ENCODE measurements around the gene MSI1.

MSI1 gene

DNA sequence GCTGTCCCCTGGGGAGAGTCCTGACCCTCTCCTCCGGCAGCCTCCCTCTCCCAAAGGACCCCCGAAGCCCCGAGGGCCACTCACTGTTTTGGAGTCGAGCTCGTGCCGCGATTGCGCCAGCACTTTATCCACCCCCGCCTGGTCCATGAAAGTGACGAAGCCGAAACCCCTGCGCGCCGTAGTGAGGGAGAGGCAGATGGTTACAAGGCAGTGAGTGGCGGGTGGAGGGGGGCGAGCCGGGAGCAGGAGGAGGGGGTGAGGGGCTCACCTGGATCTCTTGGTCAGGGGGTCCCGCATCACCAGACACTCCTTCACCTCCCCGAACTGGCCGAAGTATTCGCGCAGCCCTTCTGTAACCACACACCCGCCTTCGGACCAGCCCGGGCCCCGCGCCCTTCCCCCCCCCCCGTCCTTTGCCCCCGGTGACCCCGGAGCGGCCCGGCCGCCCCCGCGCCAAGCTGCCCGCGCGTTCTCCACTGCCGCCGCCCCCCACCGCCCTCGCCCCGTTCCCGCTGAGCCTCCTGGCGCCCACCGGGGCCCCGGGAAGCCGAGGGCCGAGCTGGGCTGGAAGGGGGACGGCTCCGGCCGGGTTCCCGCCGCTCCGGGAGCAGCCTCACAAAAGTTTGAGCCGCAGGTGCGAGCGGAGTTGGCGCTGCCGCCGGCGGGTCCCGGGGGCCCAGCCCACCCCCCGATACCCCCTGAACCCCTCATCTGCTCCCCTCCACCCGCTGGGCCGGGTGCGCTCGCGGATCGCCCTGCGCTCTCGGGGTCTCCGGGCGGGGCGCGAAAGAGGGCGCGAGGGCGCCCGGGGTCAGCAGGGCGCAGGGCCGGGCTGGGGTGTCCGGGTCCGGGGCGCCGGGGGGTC lies 808 bp downstream of the MSI1 start:
- Mint-ChIP-seq H3K27ac (no peak overlapping the region), H3K36me3 (no peaks in the 10 kb centered on the region), H3K9me3 (no peaks in the 10 kb centered on the region), H3K4me3 (peak overlapping the region; percentile 56 to 57), H3K27me3 (peaks cover 64 to 87% of the 10 kb centered on the region in 2 donors), H3K4me1 (peaks cover 11 to 12% of the 10 kb centered on the region in 2 donors)
- DNase-seq (no peak), ATAC-seq (replicated peaks) (peak in 1 of 2 donors; percentile 44)

DNA sequence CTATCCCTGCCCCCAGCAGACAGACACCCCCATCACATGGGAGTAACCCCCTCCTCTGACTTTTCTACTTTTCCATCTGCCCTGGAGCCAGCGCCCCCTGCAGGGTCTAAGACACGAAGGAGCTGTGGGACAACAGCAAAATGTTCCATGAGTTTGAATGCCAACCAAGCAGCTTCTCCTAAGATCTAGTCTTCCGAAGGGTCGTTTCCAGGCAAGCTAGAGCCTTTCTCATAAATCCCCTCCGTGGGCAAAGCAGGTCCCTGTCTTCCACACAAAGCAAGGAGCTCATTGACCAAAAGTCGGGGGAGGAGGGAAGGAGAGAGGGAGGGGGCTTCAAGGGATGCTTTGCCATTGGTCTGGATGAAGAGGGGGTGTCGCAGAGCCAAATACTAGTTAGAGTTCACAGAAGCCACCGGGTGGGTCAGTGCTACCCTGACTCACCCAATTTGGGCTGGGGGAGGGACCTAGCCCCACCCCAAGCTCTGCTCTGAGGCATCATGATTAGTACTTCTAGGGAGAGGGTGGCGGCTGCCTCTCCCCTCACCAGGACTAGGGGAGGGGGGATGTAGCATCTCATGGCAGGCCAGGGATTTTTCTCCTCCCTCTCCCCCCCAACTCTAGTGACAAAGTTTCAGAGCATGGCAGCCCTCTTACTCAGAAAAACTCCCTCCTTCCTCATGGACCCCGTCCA lies 1.6 kb downstream of the MSI1 start:
- no peak overlapping the region for H3K27ac Mint-ChIP-seq
- H3K36me3 Mint-ChIP-seq = no peaks in the 10 kb centered on the region
- H3K4me1 Mint-ChIP-seq = peaks cover 12% of the 10 kb centered on the region in 2 donors
- ATAC-seq (replicated peaks) (no peak), DNase-seq (no peak)
- peak overlapping the region; percentile 56 to 57 for H3K4me3 Mint-ChIP-seq
- no peaks in the 10 kb centered on the region for H3K9me3 Mint-ChIP-seq
- H3K27me3 Mint-ChIP-seq = peaks cover 63 to 87% of the 10 kb centered on the region in 2 donors

DNA sequence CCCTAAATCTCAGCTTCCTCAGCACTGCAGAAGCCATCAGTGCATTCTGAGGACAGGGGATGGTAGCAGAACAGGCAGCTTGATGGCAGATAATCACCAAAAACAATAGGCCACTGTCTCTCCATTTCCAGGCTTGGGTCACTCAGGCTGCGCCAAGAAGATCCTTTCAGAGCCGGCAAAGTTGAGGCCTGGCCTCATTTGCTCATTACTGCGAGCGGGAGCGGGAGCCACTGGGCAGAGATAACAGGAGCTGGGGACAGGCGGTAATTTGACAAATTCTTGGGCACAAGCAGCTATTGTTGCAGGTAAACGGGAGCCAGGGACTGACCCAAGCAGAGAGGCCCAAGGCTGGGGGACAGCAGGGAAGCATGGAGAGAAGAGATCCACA lies 2.1 kb downstream of the MSI1 start:
- no peak for ATAC-seq (replicated peaks)
- no peaks in the 10 kb centered on the region for H3K9me3 Mint-ChIP-seq
- no peak overlapping the region for H3K4me3 Mint-ChIP-seq
- DNase-seq = no peak
- no peak overlapping the region for H3K27ac Mint-ChIP-seq
- no peaks in the 10 kb centered on the region for H3K36me3 Mint-ChIP-seq
- peaks cover 66 to 87% of the 10 kb centered on the region in 2 donors for H3K27me3 Mint-ChIP-seq
- peaks cover 16 to 18% of the 10 kb centered on the region in 2 donors for H3K4me1 Mint-ChIP-seq

DNA sequence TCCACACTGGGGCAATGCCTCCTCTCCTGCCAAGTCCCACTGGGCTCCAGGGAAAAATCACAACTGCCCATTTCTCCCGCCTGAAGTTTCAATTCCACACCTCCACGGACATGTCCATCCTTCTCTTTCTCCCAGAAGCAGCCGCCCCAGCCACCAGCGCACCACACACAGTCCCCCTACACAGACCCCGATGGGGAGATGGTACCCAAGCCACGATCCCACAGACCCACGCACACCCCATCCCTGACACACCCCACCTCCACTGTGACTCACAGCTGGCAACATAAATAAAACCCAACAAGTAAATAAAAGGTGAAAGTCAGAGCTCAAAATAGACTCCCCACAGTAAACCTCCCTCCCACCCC lies 2.6 kb downstream of the MSI1 start:
- no peaks in the 10 kb centered on the region for H3K36me3 Mint-ChIP-seq
- no peak overlapping the region for H3K4me3 Mint-ChIP-seq
- ATAC-seq (replicated peaks) (no peak), DNase-seq (no peak)
- H3K9me3 Mint-ChIP-seq = no peaks in the 10 kb centered on the region
- no peak overlapping the region for H3K27ac Mint-ChIP-seq
- peaks cover 18 to 22% of the 10 kb centered on the region in 2 donors for H3K4me1 Mint-ChIP-seq
- H3K27me3 Mint-ChIP-seq = peaks cover 65 to 87% of the 10 kb centered on the region in 2 donors

DNA sequence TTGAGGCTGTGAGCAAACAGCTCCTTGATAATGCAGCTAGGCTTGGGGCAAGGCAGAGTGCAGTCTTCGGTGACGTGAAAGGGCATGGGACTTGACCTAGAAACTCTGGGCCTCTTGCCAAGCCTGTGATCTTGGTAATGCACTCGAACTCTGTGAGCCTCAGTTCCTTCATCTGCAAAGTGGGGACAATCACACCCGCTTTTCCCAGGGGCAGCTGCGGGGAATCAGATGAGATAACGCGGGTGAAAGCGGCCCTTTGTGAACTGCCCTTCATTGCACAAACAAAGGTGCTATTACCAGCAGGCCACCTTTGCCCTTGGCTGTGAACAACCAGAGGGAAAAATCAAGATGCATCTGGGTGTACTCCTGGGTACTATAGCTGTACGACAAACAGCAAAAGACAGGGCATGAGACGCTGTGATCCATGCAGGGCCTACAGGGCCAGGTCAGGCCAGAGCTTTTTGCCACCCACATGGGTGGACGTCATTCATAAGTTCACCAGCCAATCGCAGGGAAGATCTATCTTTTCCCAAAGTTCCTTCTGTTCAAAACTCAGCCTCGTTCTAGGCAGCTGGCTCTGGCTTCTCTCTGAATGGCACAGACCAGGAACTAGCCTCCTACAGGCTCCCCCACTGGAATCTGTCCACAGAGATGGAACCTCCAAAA lies 3.2 kb downstream of the MSI1 start:
- DNase-seq (no peak), ATAC-seq (replicated peaks) (no peak)
- peaks cover 18 to 22% of the 10 kb centered on the region in 2 donors for H3K4me1 Mint-ChIP-seq
- H3K36me3 Mint-ChIP-seq = no peaks in the 10 kb centered on the region
- H3K27me3 Mint-ChIP-seq = peaks cover 64 to 87% of the 10 kb centered on the region in 2 donors
- no peak overlapping the region for H3K4me3 Mint-ChIP-seq
- H3K9me3 Mint-ChIP-seq = no peaks in the 10 kb centered on the region
- no peak overlapping the region for H3K27ac Mint-ChIP-seq

DNA sequence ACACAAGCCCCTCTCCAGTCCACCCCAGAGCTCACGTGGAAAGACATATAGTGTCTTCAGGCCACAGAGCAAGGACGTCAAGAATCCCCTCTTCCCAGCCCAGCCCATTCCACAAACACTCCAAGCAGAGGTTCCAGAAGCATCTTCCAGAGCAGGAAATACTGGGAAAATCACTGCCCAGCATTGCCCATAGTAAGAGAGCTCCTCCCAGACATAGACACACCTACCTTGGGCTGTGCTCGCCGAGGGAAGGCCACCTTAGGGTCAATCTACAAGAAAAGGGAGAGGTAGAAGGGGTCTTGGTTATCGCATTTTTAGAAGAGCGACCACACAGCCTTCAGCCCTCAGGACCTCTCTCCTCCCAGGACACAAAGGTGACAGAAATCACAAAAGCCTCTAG lies 4.5 kb downstream of the MSI1 start:
- no peak overlapping the region for H3K4me3 Mint-ChIP-seq
- ATAC-seq (replicated peaks) (no peak), DNase-seq (no peak)
- H3K4me1 Mint-ChIP-seq = peaks cover 7 to 13% of the 10 kb centered on the region in 2 donors
- no peak overlapping the region for H3K27ac Mint-ChIP-seq
- H3K9me3 Mint-ChIP-seq = no peaks in the 10 kb centered on the region
- H3K36me3 Mint-ChIP-seq = no peaks in the 10 kb centered on the region
- H3K27me3 Mint-ChIP-seq = peaks cover 61 to 84% of the 10 kb centered on the region in 2 donors

DNA sequence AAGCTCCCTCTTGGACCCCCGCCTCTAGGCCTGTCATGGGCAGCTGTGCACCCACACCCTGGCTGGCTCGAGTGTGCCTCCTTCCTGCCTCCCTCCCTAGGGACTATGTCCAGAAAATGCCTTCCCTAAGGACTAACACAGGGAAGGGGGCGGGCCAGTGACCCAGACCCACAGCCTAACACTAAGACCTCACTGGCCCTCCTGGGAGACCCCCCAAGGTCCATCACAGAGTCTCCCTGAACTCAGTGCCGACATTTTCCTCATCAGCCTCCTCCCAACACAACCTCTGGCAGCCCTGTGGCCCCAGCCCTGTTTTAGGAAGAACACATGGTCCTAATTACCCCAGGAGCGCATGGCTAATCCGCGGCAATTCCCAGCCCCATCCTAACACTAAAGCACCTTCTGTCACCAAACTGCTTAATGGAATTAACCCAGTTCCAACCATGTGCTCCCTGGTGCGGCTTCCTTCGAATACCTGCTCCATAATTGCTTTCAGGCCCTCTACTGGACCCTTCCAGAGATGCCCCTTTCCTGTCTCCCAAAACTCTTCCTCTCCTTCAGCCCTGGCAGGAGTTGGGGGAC lies 5.6 kb downstream of the MSI1 start:
- peaks cover 64 to 89% of the 10 kb centered on the region in 2 donors for H3K27me3 Mint-ChIP-seq

DNA sequence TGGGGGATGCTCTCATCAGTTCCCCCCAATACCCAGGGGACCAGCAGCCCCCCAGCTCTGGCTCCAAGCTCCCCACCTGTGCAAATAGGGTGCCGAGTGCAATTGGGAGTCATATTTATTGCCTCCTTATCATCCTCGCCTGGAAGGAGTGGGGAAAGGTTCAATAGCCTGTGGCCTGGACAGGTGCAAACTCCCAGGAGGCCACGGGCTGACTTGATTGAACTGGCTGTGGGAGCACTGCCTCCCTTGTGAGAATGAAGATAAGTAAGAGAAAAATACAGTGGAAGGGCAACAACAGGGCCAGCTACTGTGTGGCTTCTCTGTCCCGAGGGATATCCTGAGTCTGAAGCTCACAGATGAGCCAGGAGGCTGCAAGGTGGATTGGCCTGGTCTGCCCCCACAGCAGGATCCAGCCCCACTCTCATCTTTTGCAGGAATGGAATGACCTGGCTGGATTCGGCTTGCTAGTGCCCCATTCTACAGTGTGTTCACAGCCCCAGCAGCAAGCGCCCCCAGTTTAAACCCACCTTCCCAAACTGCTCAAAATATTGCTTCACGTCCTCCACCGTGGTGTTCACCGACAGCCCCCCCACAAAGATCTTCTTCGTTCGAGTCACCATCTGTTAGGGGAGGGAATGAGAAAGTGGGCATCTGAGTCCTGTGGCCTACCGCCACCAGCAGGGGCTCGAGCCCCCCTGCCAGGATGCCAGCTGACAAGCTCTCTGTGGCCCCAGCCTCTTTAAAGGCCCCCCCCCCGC lies 6.3 kb downstream of the MSI1 start:
- no peak for DNase-seq
- Mint-ChIP-seq H3K36me3 (no peaks in the 10 kb centered on the region), H3K27ac (no peak overlapping the region), H3K9me3 (no peaks in the 10 kb centered on the region), H3K4me3 (peak overlapping the region; percentile 15 to 67), H3K27me3 (peaks cover 68 to 92% of the 10 kb centered on the region in 2 donors), H3K4me1 (peaks cover 6 to 11% of the 10 kb centered on the region in 2 donors)
- no peak for ATAC-seq (replicated peaks)

More for the DNA sequence above, 5.6 kb downstream of the MSI1 start:
- Mint-ChIP-seq H3K27ac (peak overlapping the region; percentile 31), H3K36me3 (no peaks in the 10 kb centered on the region), H3K4me3 (no peak overlapping the region), H3K9me3 (no peaks in the 10 kb centered on the region), H3K4me1 (peaks cover 6 to 11% of the 10 kb centered on the region in 2 donors)
- DNase-seq (no peak), ATAC-seq (replicated peaks) (no peak)

DNA sequence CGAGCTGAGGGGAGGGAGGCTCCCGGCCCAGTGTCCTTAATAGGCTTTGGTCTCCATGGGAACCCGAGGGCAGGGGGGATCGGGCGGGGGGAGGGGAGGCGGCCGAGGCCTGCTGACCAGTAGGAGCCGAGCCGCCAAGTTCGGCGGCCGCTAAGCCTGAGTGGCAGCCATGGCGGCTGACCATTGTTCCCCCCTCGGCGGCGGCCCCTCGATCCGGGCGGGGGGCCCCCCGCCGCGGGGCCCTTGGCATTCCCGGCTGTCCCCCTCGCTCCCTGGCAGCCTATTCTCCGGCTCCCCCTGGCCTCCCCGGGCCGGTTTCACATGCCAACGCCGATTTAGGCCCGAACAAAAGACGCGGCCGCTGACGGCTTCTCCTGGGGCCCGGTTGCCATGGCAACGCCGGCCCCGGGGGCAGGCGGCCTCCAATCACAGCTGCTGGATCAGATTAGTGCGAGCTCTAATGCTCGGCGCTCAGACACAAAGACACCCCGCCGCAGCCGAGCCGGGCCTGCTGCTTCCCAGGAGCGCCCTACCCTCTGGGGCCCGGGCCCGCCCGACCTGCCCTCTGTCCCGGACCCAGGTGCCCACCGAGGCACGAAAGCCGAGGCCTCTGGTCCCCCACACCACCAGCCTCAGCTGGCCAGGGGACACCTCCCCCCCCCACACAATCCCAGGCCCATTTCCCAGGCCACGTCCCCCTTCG lies 7.3 kb downstream of the MSI1 start:
- Mint-ChIP-seq H3K4me1 (peaks cover 6 to 11% of the 10 kb centered on the region in 2 donors), H3K27me3 (peaks cover 63 to 89% of the 10 kb centered on the region in 2 donors), H3K27ac (peak overlapping the region; percentile 56), H3K4me3 (peak overlapping the region; percentile 52 to 67), H3K36me3 (no peaks in the 10 kb centered on the region), H3K9me3 (no peaks in the 10 kb centered on the region)
- DNase-seq (peak; percentile 12), ATAC-seq (replicated peaks) (peak; percentile 52 to 57)

DNA sequence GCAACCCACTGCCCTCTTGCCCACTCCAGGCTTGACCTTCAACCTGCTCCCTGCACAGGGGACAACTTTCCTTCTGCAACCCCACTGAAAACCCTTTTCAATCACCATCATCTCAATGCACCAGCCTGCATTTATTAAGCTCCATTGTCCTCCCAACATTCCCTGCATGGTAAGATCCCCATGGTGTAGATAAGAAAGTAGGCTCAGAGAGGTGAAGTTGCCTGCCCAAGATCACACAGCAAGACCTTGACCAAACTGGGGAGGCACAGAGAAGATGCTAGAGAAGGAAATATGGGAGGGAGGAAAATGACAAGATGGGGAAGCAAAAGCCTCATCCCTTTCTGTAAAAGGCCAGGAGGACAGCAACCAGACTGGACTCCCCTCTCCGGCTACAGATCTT lies 9.8 kb downstream of the MSI1 start:
- H3K27me3 Mint-ChIP-seq = peaks cover 59 to 73% of the 10 kb centered on the region in 2 donors

DNA sequence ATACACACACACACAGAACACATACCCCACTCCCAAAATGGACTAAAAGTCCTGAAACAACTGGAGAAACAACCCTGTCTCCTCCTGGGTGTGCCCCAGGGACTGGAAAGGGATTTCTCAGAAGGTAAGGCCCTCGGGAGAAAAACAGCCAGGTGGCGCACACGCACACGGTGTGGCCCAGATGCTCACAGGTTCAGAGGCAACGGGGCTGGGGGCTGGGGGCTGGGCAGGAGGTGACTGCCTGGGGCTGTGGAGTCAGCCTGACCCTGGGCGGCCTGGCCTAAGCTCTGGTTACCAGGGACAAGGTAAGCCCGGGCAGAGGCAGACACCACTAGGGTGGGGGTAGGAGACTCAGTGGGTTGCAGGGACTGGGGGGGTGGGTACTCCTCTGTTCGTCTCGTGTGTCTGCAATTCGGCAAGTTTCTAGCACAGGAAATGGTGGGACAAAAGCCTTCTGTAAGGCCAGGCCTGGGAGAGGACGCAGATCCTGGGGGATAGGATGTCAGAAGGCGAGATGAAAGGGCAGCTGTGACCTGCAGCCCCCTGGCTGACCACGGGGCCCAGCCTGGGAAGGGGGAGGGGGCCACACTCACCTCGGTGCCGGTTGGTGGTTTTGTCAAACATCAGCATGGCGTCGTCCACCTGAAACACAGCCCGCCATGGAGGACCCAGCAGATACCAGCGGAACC lies 10.4 kb downstream of the MSI1 start:
- H3K4me1 Mint-ChIP-seq = peaks cover 9 to 11% of the 10 kb centered on the region in 2 donors
- peaks cover 58 to 72% of the 10 kb centered on the region in 2 donors for H3K27me3 Mint-ChIP-seq
- H3K9me3 Mint-ChIP-seq = no peaks in the 10 kb centered on the region
- H3K27ac Mint-ChIP-seq = no peak overlapping the region
- no peaks in the 10 kb centered on the region for H3K36me3 Mint-ChIP-seq
- no peak for DNase-seq
- no peak for ATAC-seq (replicated peaks)
- no peak overlapping the region for H3K4me3 Mint-ChIP-seq

More for the DNA sequence above, 9.8 kb downstream of the MSI1 start:
- Mint-ChIP-seq H3K27ac (no peak overlapping the region), H3K4me1 (peaks cover 9 to 11% of the 10 kb centered on the region in 2 donors), H3K4me3 (no peak overlapping the region), H3K9me3 (no peaks in the 10 kb centered on the region), H3K36me3 (no peaks in the 10 kb centered on the region)
- ATAC-seq (replicated peaks) (no peak), DNase-seq (no peak)

DNA sequence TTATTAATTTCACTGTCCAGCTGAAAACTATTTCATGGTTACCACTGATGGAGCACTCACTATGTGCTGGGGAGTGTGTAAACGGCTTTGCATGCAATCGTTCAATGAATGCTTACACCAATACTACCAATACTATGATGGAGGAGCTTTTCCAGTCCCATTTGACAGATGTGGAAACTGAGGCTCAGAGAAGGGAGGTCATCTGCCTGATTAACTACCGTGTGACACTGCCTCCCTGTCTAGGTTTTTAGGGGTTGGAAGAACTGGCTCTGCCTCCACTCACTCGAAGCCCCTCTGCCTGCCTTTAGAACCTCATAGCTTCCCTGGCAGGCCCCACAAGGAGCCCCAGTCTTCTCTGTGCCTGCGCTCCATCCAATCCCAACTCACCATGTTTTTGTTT lies 11.9 kb downstream of the MSI1 start:
- peaks cover 49 to 66% of the 10 kb centered on the region in 2 donors for H3K27me3 Mint-ChIP-seq
- H3K4me1 Mint-ChIP-seq = peaks cover 7% of the 10 kb centered on the region in 2 donors

More for the DNA sequence above, 11.9 kb downstream of the MSI1 start:
- ATAC-seq (replicated peaks) = no peak
- no peak overlapping the region for H3K27ac Mint-ChIP-seq
- H3K9me3 Mint-ChIP-seq = no peaks in the 10 kb centered on the region
- H3K4me3 Mint-ChIP-seq = no peak overlapping the region
- no peaks in the 10 kb centered on the region for H3K36me3 Mint-ChIP-seq
- DNase-seq = no peak
